Neural progenitor cell (in vitro differentiated cells): ENCODE results near the gene PARD6A.

Experiments
- EZH2 ChIP-seq: fragments of 200-600 bp; sonication (generic); IDR thresholded peaks from 2 replicates; pipeline ENCODE4 v1.6.1; 2017; ENCODE audit warnings: antibody characterized with exemption, mild to moderate bottlenecking, moderate library complexity
- EZH2phosphoT487 ChIP-seq: fragments of 200-600 bp; sonication (generic); IDR thresholded peaks from 2 replicates; pipeline ENCODE4 v1.6.1; 2017; ENCODE audit warnings: antibody characterized with exemption
- TF ChIP-seq, protein P1 (sequence below): fragments of 200-600 bp; sonication (generic); IDR thresholded peaks from 2 replicates; pipeline ENCODE4 v1.5.1; 2017; ENCODE audit warnings: antibody characterized with exemption, mild to moderate bottlenecking

DNA sequence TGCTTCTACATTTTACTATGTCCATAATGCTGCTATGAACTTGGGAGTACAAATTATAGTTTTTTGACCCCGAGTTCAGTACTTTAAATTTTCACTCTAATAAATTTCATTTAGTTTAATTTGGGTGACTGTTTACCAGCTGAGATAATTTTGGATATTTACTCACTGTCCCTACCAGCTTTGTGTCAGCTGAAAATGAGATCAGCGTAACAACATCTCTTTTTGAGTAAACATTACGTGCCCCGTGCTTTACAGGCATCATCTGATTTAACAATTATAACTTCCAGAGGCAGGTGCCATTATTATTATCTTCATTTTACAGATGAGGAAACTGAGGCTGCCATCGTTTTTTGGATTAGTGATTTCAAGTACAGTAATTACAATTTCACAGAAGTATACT lies 43.4 kb downstream of the PARD6A start:
- TF ChIP-seq, protein P1, sequence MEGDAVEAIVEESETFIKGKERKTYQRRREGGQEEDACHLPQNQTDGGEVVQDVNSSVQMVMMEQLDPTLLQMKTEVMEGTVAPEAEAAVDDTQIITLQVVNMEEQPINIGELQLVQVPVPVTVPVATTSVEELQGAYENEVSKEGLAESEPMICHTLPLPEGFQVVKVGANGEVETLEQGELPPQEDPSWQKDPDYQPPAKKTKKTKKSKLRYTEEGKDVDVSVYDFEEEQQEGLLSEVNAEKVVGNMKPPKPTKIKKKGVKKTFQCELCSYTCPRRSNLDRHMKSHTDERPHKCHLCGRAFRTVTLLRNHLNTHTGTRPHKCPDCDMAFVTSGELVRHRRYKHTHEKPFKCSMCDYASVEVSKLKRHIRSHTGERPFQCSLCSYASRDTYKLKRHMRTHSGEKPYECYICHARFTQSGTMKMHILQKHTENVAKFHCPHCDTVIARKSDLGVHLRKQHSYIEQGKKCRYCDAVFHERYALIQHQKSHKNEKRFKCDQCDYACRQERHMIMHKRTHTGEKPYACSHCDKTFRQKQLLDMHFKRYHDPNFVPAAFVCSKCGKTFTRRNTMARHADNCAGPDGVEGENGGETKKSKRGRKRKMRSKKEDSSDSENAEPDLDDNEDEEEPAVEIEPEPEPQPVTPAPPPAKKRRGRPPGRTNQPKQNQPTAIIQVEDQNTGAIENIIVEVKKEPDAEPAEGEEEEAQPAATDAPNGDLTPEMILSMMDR, result no peak
- TF ChIP-seq EZH2, result no peak
- no peak for TF ChIP-seq EZH2phosphoT487
